Osteocyte (in vitro differentiated cells): Measurements from ENCODE around the gene CTIF. TPM values are rescaled to one million over a fixed set of nuclear protein-coding genes. Genes with fewer than 3 reads are reported as not detected.

Experiments
- DNase-seq: peaks from one replicate; pipeline ENCODE4 v3.0.0; 2021; ENCODE audit warnings: mixed read lengths; ENCODE audit not compliant: unreplicated experiment; ENCODE audit errors: extremely low spot score
- H3K27ac Mint-ChIP-seq: one replicate; pipeline ENCODE4 v1.8.0; 2021; ENCODE audit warnings: mild to moderate bottlenecking, mixed read lengths; ENCODE audit not compliant: unreplicated experiment
- H3K27me3 Mint-ChIP-seq: one replicate; pipeline ENCODE4 v1.8.0; 2021; ENCODE audit warnings: mixed read lengths; ENCODE audit not compliant: unreplicated experiment
- H3K36me3 Mint-ChIP-seq: one replicate; pipeline ENCODE4 v1.8.0; 2021; ENCODE audit warnings: mixed read lengths; ENCODE audit not compliant: unreplicated experiment
- H3K4me1 Mint-ChIP-seq: one replicate; pipeline ENCODE4 v1.8.0; 2021; ENCODE audit warnings: mixed read lengths; ENCODE audit not compliant: unreplicated experiment
- H3K4me3 Mint-ChIP-seq: one replicate; pipeline ENCODE4 v1.8.0; 2021; ENCODE audit warnings: mild to moderate bottlenecking, moderate library complexity, mixed read lengths; ENCODE audit not compliant: unreplicated experiment
- H3K9me3 Mint-ChIP-seq: one replicate; pipeline ENCODE4 v1.8.0; 2021; ENCODE audit warnings: mixed read lengths; ENCODE audit not compliant: unreplicated experiment
- total RNA-seq: library from RNA; stranded (reverse); gene quantifications from 2 replicates; pipeline ENCODE4 v1.2.1, GENCODE V29; 2021
- TF ChIP-seq, protein P1 (sequence below): fragments of 200-600 bp; sonication (generic); IDR thresholded peaks from 2 replicates; pipeline ENCODE4 v1.5.0; 2021; ENCODE audit warnings: antibody characterized with exemption, mild to moderate bottlenecking, moderate library complexity

Gene CTIF
- total RNA-seq, 1 donor from 2014 or later = 172 TPM

DNA sequence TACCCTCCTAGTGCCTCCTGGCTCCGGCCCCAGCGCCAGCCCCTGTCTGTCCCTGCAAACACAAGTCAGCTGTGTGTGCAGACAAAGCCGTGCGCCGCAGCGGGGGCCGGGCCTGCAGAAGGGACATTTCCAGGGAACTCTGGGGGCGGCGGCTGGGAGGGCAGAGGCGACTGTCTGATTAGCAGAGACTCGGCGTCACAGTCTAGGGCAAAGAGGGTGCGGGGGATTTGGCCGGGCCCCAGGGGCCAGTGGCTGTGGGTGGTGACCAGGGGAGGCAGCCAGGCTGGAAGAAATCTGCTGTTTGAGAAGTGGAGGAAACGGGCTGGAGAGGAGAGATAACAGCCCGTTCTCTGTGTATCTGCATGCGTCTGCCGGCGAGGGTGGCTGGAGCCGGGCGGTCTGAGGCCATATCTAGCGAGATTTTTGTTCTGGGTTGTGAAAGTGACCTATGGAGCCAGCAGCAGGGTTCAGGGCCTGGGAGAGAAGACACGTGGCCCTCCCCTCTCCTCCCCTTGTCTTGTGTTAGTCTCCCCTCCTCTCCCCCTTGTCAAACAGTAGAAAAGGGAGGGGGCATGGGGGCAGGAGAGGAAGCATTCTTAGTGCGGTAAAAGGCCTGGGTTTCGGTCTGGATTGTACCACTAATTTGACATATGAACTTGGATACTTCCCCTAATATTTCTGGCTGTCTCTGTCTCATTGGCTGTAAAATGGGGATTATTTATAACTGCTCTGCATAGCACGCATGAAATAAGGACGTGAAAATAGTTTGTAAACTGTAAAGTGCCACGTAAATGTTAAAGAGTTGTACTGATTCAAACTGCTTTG, 242.5 kb downstream of the CTIF start:
- H3K9me3 Mint-ChIP-seq = no peaks in the 10 kb centered on the region
- DNase-seq = no peak
- H3K27me3 Mint-ChIP-seq = no peaks in the 10 kb centered on the region
- peak overlapping the region; percentile 89 for H3K27ac Mint-ChIP-seq
- peak overlapping the region; percentile 44 for H3K4me3 Mint-ChIP-seq
- TF ChIP-seq, protein P1, sequence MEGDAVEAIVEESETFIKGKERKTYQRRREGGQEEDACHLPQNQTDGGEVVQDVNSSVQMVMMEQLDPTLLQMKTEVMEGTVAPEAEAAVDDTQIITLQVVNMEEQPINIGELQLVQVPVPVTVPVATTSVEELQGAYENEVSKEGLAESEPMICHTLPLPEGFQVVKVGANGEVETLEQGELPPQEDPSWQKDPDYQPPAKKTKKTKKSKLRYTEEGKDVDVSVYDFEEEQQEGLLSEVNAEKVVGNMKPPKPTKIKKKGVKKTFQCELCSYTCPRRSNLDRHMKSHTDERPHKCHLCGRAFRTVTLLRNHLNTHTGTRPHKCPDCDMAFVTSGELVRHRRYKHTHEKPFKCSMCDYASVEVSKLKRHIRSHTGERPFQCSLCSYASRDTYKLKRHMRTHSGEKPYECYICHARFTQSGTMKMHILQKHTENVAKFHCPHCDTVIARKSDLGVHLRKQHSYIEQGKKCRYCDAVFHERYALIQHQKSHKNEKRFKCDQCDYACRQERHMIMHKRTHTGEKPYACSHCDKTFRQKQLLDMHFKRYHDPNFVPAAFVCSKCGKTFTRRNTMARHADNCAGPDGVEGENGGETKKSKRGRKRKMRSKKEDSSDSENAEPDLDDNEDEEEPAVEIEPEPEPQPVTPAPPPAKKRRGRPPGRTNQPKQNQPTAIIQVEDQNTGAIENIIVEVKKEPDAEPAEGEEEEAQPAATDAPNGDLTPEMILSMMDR = no peak
- H3K4me1 Mint-ChIP-seq = peaks cover 58% of the 10 kb centered on the region
- H3K36me3 Mint-ChIP-seq = peaks cover 19% of the 10 kb centered on the region

- Mint-ChIP-seq H3K36me3 (peaks cover 19% of the 10 kb centered on the region), H3K4me3 (no peak overlapping the region), H3K27me3 (no peaks in the 10 kb centered on the region), H3K9me3 (no peaks in the 10 kb centered on the region), H3K4me1 (peaks cover 64% of the 10 kb centered on the region), H3K27ac (peak overlapping the region; percentile 89)
- no peak for DNase-seq
- TF ChIP-seq, protein P1 = no peak
Observed at GRCh38 chr18:48781988-48782363, 243.1 kb downstream of the CTIF start.

DNA sequence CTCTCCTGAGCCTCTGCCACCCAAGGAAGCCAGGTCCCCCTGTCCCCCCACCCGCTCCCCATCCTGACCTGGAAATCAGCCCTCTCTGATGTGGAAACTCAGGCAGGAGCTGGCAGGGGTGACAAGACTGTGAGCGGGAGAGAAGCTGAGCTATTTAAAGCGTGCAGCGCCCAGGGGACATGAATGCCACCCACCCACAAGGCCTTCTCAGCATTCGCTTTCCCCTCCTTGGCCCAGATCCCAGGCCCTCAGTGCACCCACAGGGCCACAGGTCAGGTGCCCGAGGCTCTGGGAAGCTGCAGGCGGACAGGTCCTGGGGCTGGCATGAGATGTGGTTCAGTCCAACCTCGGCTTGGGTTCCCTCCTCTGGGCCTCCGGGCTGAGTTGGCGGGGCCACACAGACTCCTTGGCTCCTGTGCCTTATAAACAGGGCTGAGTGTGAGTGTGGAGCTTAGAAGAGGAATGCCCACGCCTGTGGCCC, 243.6 kb downstream of the CTIF start:
- Mint-ChIP-seq H3K27ac (peak overlapping the region; percentile 89), H3K4me3 (no peak overlapping the region), H3K36me3 (peaks cover 19% of the 10 kb centered on the region), H3K9me3 (no peaks in the 10 kb centered on the region), H3K4me1 (peaks cover 64% of the 10 kb centered on the region), H3K27me3 (no peaks in the 10 kb centered on the region)
- no peak for DNase-seq
- TF ChIP-seq, protein P1 = no peak

DNA sequence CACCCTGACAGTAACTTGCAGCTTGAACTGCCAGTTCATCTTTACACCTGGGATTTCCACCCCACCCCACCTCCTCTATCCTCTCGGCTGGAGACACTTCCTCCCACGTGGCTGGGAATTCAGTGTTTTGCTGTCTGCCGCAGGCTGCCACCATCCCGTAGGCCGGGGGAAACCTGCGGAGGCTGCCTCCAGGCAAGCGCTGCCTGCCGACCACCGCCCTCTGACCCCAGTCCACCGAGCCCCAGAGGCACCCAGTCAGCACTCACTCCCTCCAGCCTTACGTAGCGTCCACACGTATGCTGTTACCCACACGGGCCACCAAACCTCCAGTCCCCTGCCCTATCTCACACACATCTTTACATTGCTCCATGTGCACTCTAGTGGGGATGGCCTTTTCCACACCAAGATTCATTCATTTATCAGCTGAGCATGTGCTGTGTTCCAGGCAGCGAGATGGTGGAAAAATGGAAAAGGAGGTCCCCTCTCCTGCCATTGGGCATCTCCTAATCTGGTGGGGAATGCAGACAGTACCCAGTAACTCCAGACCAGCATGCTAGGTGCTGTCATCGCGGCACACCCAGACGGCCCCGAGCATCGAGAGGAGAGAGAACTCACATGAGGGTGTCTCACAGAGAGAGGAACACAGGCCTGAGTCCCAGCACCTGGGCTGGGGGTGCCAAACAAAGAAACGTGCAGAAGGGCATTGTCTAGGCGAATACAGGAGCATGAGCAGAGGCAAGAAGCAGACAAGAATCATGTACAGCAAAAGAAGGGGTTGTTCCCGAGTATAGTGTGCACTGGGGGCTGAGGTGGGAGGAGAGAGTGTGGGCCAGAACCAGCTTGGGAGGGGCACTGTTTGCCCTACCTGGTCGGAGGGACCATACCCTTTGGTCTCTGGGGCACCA, 245.0 kb downstream of the CTIF start:
- Mint-ChIP-seq H3K9me3 (no peaks in the 10 kb centered on the region), H3K27ac (no peak overlapping the region), H3K4me1 (peaks cover 67% of the 10 kb centered on the region), H3K27me3 (no peaks in the 10 kb centered on the region), H3K36me3 (peaks cover 19% of the 10 kb centered on the region), H3K4me3 (no peak overlapping the region)
- TF ChIP-seq, protein P1 = no peak
- no peak for DNase-seq

DNA sequence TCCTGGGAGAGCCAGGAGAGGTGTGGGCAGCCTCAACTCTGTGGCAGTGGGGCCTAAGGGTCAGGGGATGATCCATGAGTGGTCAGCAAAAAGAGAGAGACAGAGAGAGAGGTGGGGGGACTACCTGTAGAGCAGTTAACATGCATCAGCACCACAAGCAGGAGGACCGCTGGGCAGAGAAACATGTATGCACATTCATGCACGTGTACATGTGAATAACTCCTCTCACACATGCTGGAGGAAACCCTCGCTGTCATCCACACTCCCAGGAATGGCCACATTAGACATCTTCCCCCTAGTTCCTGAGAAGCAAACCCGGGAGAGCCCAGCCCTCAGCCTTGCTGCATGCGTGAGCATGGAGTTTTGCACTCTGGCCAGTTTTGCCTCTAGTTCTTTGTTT, 245.8 kb downstream of the CTIF start:
- Mint-ChIP-seq H3K36me3 (peaks cover 24% of the 10 kb centered on the region), H3K4me1 (peaks cover 72% of the 10 kb centered on the region)
- TF ChIP-seq, protein P1 = no peak

More for the DNA sequence above, 245.8 kb downstream of the CTIF start:
- no peak overlapping the region for H3K4me3 Mint-ChIP-seq
- H3K27ac Mint-ChIP-seq = peak overlapping the region; percentile 59
- no peaks in the 10 kb centered on the region for H3K27me3 Mint-ChIP-seq
- no peak for DNase-seq
- H3K9me3 Mint-ChIP-seq = no peaks in the 10 kb centered on the region
